Amniotic stem cell (primary cell): Measurements from ENCODE around the gene VPS13A.

Source experiments
- DNase-seq: peaks from one replicate; lab custom pipeline; 2025; lab: John Stamatoyannopoulos, UW

The VPS13A gene

DNA sequence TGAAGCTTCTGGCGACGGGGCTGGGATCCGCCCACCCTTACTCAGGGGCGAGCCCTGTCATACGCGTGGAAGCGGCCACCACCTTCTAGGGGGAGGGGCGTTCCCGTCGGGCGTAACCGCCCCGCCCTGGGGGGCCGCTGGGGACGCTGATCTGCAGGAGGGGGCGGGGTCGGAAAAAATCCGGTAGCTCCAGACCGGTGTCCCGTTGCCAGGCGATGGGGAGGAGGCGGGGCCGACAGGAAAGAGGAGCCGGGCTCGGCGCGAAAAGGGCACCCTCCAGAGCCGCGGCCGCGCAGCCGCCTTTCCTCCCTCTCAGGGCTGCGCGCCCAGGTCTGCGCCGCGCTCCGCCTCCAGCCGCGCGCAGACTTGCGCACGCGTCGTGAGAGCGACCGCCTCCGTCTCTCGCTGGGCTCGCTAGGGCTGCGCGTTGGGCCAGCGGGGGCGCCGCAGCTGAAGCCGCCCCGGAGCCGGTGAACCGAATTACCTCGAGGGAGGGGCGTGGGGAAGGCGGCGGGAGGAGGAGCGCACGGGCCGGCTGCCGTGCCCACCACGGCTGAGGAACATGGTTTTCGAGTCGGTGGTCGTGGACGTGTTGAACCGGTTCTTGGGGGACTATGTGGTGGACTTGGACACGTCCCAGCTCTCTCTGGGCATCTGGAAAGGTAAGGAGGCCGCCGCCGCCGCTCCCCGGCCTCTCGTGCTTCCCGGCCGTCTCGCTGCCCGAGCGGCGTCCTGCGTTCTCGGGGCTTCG lies at the start of gene VPS13A:
Gene VPS13A, plus strand, starts transcription at position 392 of the 751 bp plus-strand sequence. Its CDS starts 171 bp downstream, at position 563.
- DNase-seq = peak; percentile 89

DNA sequence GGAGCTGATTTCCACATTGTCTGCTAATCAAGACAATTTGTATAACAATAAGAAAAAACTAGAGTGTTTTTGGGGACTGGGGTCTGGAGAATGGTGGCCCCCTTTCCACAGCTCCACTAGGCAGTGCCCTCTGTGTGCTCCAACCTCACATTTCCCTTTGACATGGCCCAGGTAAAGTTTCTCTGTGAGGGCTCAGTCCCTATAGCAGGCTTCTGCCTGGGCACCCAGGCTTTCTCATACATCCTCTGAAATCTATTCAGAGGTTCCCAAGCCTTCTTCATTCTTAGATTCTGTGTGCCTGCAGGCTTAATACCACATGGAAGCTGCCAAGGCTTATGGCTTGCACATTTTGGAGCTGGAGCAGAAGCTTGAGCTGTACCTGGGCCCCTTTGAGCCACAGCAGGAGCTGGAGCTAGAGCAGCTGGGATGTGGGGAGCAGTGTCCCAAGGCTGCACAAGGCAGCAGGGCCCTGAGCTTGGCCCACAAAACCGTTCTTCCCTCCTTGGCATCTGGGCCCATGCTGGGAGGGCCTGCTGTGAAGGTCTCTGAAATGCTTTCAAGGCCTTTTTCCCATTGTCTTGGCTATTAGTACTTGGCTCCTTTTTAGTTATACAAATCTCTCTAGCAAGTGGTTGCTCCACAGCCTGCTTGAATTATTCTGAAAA lies 49.1 kb upstream of the VPS13A start:
- DNase-seq = no peak

DNA sequence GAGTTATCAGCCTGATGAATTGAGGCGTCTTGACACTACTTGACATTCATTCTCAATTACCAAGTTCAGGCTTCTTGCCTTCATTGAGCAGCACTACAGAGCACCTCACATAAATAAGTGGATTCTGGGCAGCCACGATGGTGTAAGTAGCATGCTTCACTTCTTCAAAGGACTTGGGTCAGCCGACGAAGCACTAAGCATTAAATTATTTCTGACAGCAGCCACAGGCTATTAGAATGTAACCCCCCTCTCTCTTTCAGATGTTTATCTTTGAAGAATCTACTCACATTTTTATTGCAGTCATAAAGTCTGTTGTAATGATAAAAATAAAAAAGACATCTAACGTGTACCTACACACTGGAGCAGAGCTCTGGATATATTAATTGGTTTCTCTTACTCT lies 45.9 kb upstream of the VPS13A start:
- no peak for DNase-seq

GRCh38 chr9:77133011-77133410 lies 44.3 kb upstream of the VPS13A start:
- no peak for DNase-seq

DNA sequence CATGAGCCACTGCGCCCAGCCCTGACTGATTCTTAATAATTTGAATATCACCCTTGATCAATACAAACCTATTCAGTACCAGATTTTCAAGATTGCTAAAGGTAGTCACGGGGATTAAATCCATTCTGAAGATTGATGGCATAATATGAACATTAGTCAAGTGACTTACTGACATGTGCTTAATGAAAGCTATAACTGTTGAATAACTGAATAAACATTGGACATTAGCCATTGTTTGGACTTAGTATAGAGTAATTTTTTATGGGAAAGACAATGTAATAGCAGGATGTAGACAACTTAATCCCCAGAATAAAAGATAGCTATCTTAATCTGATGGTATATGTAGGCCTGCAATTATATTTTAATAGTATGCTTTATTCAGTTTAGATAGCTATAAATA lies 35.0 kb upstream of the VPS13A start:
- DNase-seq = no peak

GRCh38 chr9:77149879-77150278 lies 27.5 kb upstream of the VPS13A start:
- DNase-seq = no peak

GRCh38 chr9:77152289-77152688 lies 25.0 kb upstream of the VPS13A start:
- no peak for DNase-seq

- DNase-seq = no peak
Observed at GRCh38 chr9:77156646-77157371, 20.5 kb upstream of the VPS13A start.

- DNase-seq = no peak
Observed at GRCh38 chr9:77158772-77159513, 18.4 kb upstream of the VPS13A start.

- DNase-seq = no peak
Observed at GRCh38 chr9:77161191-77161590, 16.1 kb upstream of the VPS13A start.

DNA sequence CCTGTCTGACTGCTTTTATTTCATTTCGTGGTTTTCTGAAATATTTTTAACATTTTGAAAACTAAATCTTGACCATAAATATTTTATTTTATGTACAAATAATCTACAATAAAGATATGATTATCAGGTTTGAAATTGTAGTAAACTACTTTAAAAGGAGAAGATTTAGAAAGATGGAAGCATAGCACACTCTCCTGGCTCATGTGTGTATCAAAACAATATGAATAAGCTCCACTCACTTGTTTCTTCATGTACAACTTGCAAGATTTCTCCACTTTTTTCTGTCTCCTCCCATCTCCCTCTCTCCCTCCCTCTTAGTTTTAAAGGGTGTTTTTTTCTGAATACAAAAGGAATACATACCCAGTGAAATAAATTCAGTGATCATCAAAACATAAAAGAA lies 15.4 kb upstream of the VPS13A start:
- DNase-seq = no peak

DNA sequence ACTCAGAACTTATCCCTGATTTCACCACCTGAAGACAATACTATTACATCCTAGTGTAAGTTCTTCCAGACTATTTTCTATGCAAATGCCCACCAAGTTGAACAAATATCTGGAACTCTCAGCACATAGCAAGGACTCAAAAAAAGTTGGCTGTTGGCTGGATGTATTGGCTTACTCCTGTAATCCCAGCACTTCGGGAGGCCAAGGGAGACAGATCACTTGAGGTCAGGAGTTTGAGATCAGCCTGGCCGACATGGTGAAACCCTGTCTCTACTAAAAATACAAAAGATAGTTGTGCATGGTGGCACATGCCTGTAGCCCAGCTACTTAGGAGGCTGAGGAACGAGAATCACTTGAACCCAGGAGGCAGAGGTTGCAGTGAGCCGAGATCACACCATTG lies 15.0 kb upstream of the VPS13A start:
- no peak for DNase-seq

DNA sequence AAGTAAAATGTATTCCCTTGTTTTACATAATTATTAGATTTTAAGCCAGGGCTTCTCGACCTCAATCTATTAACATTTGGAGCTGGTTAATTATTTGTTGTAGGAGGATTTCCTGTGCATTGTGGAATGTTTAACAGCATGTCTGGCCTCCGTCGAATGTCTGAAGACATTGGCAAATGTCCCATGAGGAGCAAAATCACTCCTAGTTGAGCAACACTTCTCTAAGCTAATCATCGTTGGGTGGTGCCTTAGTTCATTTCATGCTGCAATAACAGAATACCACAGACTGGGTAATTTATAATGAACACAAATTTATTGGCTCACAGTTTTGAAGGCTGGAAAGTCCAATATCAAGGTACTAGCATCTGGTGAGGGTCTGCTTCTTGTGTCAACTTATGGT lies 13.4 kb upstream of the VPS13A start:
- DNase-seq = no peak

DNA sequence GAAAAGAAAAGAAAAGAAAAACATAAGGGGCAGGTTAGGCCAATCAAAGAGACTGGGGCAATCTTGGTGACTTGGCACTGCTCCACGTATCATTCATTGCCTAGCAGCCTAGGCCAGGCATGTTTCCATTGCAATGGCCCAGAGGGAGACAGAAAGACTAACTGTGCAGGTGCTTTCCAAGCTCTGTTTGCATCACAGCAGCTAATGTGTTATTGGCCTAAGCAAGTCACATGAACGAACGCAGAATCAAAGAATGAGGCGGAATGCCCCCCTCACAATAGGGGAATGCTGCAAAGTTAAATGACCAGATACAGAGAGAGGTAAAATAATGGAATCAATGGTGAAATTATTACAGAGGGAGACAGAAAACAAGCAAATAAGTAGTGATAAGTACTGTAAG lies 11.1 kb upstream of the VPS13A start:
- DNase-seq = no peak

DNA sequence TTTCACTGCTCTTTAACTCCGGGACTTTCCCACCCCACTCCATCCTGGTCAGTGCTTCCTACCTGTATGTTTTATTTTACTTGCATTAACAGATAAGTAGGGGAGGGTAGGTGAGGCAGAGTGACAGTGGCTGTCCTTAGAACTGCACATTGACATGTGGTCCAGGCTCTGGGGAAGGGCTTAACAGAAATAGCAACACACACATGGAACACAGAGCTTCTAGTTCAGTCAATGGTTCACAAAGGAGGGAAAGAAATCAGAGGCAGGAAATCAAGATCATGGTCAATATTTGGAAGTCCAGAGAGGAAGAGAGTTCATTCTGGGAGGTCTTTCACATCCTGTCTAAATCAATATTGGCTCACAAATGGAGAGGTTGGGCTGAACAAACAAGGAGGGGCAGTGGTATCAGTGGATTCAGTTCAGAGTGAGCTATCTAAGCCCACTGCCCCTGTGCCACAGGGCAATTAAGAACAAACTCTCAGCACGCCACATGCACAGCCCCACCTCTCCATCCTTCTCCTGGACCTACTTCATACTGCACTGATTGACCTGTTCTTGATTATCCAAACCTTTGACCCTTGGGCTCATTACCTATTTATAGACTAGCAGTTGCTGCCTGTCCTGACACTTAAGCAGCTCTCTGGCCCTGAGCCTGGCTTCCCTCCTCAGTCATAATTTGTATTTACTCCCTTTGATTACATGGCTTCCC lies 6.2 kb upstream of the VPS13A start:
- DNase-seq = no peak

DNA sequence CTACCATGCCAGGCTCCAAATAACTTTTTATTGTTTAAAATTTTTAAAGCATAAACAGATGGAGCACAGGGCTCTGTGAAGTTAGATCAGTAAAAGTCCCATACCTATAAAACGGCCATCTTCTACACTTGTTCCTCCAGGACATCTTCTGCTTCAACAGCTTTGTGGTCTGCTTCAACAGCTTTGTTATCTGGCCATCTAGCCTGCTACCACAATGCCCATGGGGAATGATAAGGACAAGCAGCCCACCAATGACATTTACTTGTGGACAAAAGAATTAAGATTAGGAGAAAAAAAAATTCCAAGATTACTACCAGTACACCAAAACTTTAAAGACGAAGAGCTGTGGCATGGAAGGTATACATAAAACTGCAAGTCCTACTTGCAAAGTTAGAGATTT lies 2.2 kb upstream of the VPS13A start:
- no peak for DNase-seq

- no peak for DNase-seq
Observed at GRCh38 chr9:77176106-77176505, 1.2 kb upstream of the VPS13A start.

DNA sequence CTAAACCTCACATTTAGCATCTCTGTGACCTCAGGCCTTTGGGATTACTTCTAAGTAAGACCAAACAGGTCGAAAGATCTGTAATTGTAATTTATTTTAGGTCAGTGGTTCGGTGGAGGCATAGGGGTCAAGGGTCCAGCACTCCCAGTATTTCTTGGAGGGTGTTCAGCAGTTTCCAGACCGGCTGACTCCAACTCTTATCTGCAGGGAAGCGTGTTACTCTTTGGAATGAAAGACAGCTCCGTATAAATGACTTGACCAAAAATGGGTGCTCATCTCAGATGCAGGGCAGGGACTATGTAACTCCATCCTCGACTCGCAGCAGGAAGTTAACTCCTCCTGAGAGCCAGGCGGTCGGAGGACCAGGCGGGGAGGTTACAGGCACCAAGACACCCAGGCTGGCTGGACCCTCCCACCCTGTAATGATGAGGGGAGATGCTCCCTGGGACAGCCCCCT lies 620 bp upstream of the VPS13A start:
- no peak for DNase-seq

GRCh38 chr9:77177894-77178794 lies 810 bp downstream of the VPS13A start:
- DNase-seq = no peak

DNA sequence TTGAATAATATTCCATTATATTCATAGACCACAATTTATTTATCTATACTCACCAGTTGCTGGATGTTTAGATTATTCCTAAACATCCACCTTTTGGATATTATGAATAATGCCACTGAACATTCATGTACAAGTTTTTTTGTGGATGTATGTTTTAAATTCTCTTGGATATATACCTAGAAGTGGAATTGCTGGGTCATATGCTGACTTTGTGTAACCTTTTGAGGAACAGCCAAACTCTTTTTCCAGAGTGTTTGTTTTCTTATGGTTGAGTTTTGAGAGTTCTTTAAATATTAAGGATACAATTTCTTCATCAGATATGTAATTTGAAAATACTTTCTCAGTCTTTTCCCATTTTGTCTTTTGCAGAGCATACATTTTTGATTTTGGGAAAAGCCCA lies 2.7 kb downstream of the VPS13A start:
- DNase-seq = no peak

DNA sequence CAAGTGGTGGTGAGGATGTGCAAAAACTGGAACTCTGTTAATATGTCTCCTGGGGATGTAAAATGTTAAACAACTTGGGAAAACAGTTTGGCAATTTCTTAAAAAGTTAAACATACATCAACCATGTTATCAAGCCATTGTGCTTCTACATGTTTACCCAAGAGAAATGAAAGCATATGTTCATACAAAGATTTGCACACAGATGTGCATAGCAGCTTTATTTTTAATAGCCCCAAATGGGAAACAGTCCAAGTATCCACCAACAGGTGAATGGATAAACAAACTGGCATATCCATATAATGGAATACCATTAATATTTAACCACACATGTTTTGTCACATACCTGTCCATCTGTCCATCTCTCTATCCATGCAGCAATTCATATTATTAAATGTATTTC lies 6.2 kb downstream of the VPS13A start:
- no peak for DNase-seq
